Urinary bladder (tissue), 4 donors: ENCODE measurements around the gene ZFHX3. TPM values are rescaled to one million over a fixed set of nuclear protein-coding genes. Genes with fewer than 3 reads are reported as not detected.

Experiments
- DNase-seq: peaks from one replicate; pipeline ENCODE4 v3.0.0-alpha.2; 2015; ENCODE audit errors: extremely low spot score
- H3K27ac ChIP-seq: one replicate; pipeline ENCODE4 v1.5.1; 2013; ENCODE audit warnings: low read depth, mild to moderate bottlenecking, moderate library complexity
- H3K36me3 ChIP-seq: one replicate; pipeline ENCODE4 v1.6.1; 2013; ENCODE audit warnings: mild to moderate bottlenecking, moderate library complexity; ENCODE audit not compliant: insufficient read depth
- H3K4me1 ChIP-seq: one replicate; pipeline ENCODE4 v1.6.1; 2013; ENCODE audit warnings: mild to moderate bottlenecking, moderate library complexity; ENCODE audit not compliant: insufficient read depth
- H3K4me3 ChIP-seq: one replicate; pipeline ENCODE4 v1.5.1; 2013; ENCODE audit warnings: low read depth, low read length
- whole genome bisulfite sequencing: extraction: QIAGEN DNeasy Blood & Tissue Kit; methylation state at CpG from one replicate; pipeline ENCODE4 v1.1.7; 2013; 5-methylcytosine and 5-hydroxymethylcytosine counted together
- polyA plus RNA-seq: library from polyadenylated mRNA; stranded (reverse); fragments of 200-250 nt; gene quantifications from one replicate; pipeline ENCODE4 v1.2.3, GENCODE V29; 2013
- total RNA-seq: library from RNA; depleted of rRNA; stranded (reverse); fragments of >200 nt; gene quantifications from one replicate; pipeline ENCODE4 v1.2.3, GENCODE V29; 2014
- donor health status: healthy with polysubstance abuse.
- donor health status: healthy.

Gene ZFHX3
- total and polyA plus RNA-seq, 2 donors: 11.8 to 19.4 TPM

GRCh38 chr16:72959301-72959996, 88.5 kb downstream of the ZFHX3 start:
- no peak for DNase-seq
- 98% methylated on average over 46 of the region's 46 CpGs for WGBS

GRCh38 chr16:72958522-72959076, 89.3 kb downstream of the ZFHX3 start:
- WGBS: 95% methylated on average over 18 of the region's 18 CpGs
- DNase-seq: no peak
- Histone ChIP-seq H3K4me1 (no peaks in the 10 kb centered on the region), H3K36me3 (no peaks in the 10 kb centered on the region), H3K4me3 (no peak overlapping the region), H3K27ac (no peak overlapping the region)

More at GRCh38 chr16:72959301-72959996, 88.5 kb downstream of the ZFHX3 start:
- no peaks in the 10 kb centered on the region for H3K36me3 ChIP-seq
- no peaks in the 10 kb centered on the region for H3K4me1 ChIP-seq
- H3K4me3 ChIP-seq: no peak overlapping the region
- H3K27ac ChIP-seq: no peak overlapping the region

- H3K27ac ChIP-seq: no peak overlapping the region
- no peaks in the 10 kb centered on the region for H3K36me3 ChIP-seq
- 98% methylated on average over 50 of the region's 50 CpGs for WGBS
- no peaks in the 10 kb centered on the region for H3K4me1 ChIP-seq
- DNase-seq: no peak
- H3K4me3 ChIP-seq: no peak overlapping the region
Observed at GRCh38 chr16:72957303-72958277, 90.3 kb downstream of the ZFHX3 start.

GRCh38 chr16:72956124-72957064, 91.5 kb downstream of the ZFHX3 start:
- Histone ChIP-seq H3K27ac (no peak overlapping the region), H3K4me1 (no peaks in the 10 kb centered on the region), H3K4me3 (no peak overlapping the region), H3K36me3 (no peaks in the 10 kb centered on the region)
- no peak for DNase-seq
- whole genome bisulfite sequencing: 96% methylated on average over 14 of the region's 14 CpGs

GRCh38 chr16:72952811-72953271, 95.1 kb downstream of the ZFHX3 start:
- WGBS: 27% methylated on average over 9 of the region's 9 CpGs
- no peaks in the 10 kb centered on the region for H3K4me1 ChIP-seq
- no peak overlapping the region for H3K4me3 ChIP-seq
- DNase-seq: no peak
- H3K36me3 ChIP-seq: no peaks in the 10 kb centered on the region
- no peak overlapping the region for H3K27ac ChIP-seq

- Histone ChIP-seq H3K4me1 (no peaks in the 10 kb centered on the region), H3K36me3 (no peaks in the 10 kb centered on the region), H3K4me3 (no peak overlapping the region), H3K27ac (no peak overlapping the region)
- DNase-seq: no peak
- 35% methylated on average over 10 of the region's 10 CpGs for WGBS
Observed at GRCh38 chr16:72952404-72952803, 95.5 kb downstream of the ZFHX3 start.

- DNase-seq: no peak
- no peaks in the 10 kb centered on the region for H3K4me1 ChIP-seq
- H3K4me3 ChIP-seq: no peak overlapping the region
- WGBS: 94% methylated on average over 3 of the region's 3 CpGs
- no peak overlapping the region for H3K27ac ChIP-seq
- no peaks in the 10 kb centered on the region for H3K36me3 ChIP-seq
Observed at GRCh38 chr16:72951916-72952315, 96.0 kb downstream of the ZFHX3 start.

GRCh38 chr16:72950669-72951068, 97.3 kb downstream of the ZFHX3 start:
- DNase-seq: no peak
- no peaks in the 10 kb centered on the region for H3K4me1 ChIP-seq

GRCh38 chr16:72948238-72948829, 99.6 kb downstream of the ZFHX3 start:
- peaks cover 2% of the 10 kb centered on the region for H3K4me1 ChIP-seq
- DNase-seq: no peak
- H3K4me3 ChIP-seq: no peak overlapping the region
- no peaks in the 10 kb centered on the region for H3K36me3 ChIP-seq
- WGBS: 92% methylated on average over 17 of the region's 17 CpGs
- H3K27ac ChIP-seq: no peak overlapping the region

More at GRCh38 chr16:72950669-72951068, 97.3 kb downstream of the ZFHX3 start:
- no peaks in the 10 kb centered on the region for H3K36me3 ChIP-seq
- 96% methylated on average over 20 of the region's 20 CpGs for WGBS
- H3K27ac ChIP-seq: no peak overlapping the region
- no peak overlapping the region for H3K4me3 ChIP-seq

- Histone ChIP-seq H3K4me3 (no peak overlapping the region), H3K27ac (no peak overlapping the region), H3K4me1 (peaks cover 2% of the 10 kb centered on the region), H3K36me3 (no peaks in the 10 kb centered on the region)
- DNase-seq: no peak
- 67% methylated on average over 26 of the region's 26 CpGs for WGBS
Observed at GRCh38 chr16:72947379-72948237, 100.3 kb downstream of the ZFHX3 start.

GRCh38 chr16:72946474-72947194, 101.3 kb downstream of the ZFHX3 start:
- Histone ChIP-seq H3K4me3 (no peak overlapping the region), H3K27ac (no peak overlapping the region), H3K4me1 (peaks cover 2% of the 10 kb centered on the region), H3K36me3 (no peaks in the 10 kb centered on the region)
- WGBS: 62% methylated on average over 15 of the region's 15 CpGs
- no peak for DNase-seq
